ENCODE results near the gene TCF15. TPM values are rescaled to one million over a fixed set of nuclear protein-coding genes. Genes with fewer than 3 reads are reported as not detected.

The TCF15 gene
- total and polyA plus RNA-seq, 11 donors: 5.8 to 18.0 (median 10.0) TPM

DNA sequence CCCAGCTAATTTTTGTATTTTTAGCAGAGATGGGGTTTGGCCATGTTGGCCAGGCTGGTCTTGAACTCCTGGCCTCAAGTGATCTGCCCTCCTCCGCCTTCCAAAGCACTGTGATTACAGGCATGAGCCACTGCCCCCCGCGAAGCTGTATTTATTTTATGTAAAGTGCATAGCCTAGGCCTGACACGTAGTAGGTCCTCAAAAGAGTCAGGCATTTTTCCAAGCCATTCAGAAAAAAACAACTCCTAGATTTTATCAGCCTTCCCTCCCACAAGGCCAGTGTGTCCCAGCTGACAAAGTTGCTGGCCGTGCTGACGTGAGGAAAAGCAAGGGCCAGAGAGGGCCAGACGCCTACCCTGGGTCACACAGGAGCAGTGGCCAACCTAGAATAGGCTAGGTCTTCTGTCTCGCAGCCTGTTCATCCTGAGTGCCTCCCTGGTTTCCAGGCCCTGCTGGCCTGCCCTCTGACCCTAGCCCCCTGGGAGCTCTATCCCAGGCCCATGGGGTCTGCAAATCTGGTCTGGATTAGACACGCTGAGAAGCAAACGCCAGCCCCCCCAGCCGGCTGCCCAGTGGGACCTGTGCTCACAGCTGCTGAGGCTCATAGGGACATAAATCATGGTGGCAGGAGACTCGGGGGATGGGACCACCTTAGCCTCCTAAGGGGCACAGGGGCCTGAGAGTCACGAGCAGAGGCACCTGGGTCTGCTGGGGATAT is 11.8 kb downstream of the TCF15 start:
- 67 to 71% (median 68%) methylated on average over 8 to 13 of the region's 13 CpGs for whole genome bisulfite sequencing, 4 donors

DNA sequence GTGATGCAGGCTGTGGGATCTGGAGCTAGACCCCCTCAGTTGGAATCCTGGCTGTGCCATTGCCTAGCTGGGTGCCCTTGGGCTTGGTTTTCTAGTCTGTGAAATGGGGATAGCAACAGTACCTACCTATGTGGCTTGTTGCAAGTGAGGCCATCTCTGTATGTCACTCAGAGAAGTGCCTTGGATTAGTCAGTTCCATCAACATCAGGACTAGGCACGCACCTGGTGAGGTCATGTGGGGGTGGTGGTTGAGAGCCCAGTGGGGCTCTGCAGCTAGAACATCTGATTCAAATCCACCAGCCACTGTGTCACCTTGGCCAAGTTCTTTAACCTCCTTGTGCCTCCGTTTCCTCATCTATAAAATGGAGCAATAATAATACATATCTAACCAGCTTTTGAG is 12.5 kb downstream of the TCF15 start:
- TF ChIP-seq, protein P1, sequence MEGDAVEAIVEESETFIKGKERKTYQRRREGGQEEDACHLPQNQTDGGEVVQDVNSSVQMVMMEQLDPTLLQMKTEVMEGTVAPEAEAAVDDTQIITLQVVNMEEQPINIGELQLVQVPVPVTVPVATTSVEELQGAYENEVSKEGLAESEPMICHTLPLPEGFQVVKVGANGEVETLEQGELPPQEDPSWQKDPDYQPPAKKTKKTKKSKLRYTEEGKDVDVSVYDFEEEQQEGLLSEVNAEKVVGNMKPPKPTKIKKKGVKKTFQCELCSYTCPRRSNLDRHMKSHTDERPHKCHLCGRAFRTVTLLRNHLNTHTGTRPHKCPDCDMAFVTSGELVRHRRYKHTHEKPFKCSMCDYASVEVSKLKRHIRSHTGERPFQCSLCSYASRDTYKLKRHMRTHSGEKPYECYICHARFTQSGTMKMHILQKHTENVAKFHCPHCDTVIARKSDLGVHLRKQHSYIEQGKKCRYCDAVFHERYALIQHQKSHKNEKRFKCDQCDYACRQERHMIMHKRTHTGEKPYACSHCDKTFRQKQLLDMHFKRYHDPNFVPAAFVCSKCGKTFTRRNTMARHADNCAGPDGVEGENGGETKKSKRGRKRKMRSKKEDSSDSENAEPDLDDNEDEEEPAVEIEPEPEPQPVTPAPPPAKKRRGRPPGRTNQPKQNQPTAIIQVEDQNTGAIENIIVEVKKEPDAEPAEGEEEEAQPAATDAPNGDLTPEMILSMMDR (IDR thresholded peaks at IDR 0.05): no peak
- no peak for TF ChIP-seq POLR2A (IDR thresholded peaks at IDR 0.05)
- Histone ChIP-seq H3K27me3 (no peaks in the 10 kb centered on the region), H3K9me3 (no peaks in the 10 kb centered on the region), H3K27ac (peak overlapping the region in 3 of 12 donors; percentile 51 to 94 (median 82)), H3K4me1 (peaks cover 3 to 50% (median 23%) of the 10 kb centered on the region in 12 donors), H3K36me3 (no peaks in the 10 kb centered on the region), H3K4me3 (no peak overlapping the region)
- ATAC-seq (no peak), DNase-seq (no peak)
- WGBS, 4 donors: 90 to 100% (median 96%) methylated on average over 2 of the region's 2 CpGs
- intact Hi-C loops (cut with DNase I): no loop called here

More for the DNA sequence above, 11.8 kb downstream of the TCF15 start:
- ATAC-seq (no peak), DNase-seq (peak in 2 of 5 donors; percentile 67 to 70)
- Histone ChIP-seq H3K9me3 (no peaks in the 10 kb centered on the region), H3K4me3 (no peak overlapping the region), H3K27me3 (no peaks in the 10 kb centered on the region), H3K27ac (peak overlapping the region in 6 of 12 donors; percentile 37 to 83 (median 48)), H3K36me3 (peaks cover 0 to 2% (median 0%) of the 10 kb centered on the region in 9 donors), H3K4me1 (peaks cover 9 to 57% (median 31%) of the 10 kb centered on the region in 12 donors)
- TF ChIP-seq, protein P1 (IDR thresholded peaks at IDR 0.05): no peak
- no peak for TF ChIP-seq POLR2A (IDR thresholded peaks at IDR 0.05)
- intact Hi-C loops (cut with DNase I): no loop called here

DNA sequence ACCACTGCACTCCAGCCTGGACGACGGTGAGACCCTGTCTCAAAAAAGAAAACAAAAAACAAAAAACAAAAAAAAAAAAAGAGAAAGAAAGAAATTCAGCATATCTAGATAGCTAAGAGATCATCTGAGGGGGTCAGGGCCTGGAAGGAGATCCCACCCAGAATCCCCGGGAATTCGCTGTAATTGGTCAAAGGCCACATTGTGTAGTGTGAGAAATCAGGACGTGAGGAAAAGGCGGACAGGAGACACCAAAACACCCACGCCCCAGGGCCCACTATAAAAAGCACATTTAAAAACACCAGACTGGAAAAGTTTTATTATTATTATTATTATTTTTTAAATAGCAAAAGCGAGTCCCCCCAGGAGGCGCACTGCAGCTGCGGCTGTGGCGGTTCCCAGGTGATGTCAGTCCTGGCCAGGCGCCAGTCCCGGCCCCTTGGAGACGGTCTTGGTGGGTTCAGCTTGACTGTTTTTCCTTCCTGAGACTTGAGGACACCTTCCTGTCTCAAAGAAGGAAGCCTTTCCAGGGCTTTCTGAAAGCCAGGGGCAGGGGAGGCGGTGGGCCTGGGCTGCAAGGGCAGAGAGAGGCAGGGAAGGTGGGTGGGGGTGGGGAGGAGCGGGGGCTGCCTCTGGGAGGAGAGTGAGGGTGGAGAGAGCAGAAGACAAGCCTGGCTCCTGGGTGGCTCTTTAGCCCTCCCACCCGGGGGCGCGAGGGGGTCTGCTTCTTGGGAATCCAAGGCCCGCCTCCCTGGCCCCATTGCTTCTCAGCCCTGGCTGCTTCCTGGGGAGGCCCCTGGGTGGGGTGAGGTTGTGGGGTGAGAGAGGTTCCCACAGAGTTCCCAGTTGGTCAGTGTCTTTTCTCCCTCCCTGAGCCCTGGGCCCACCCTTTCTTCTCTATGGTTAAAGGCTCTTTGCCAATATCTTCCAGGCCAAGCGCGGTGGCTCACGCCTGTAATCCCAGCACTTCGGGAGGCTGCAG is 14.5 kb downstream of the TCF15 start:
- H3K27ac ChIP-seq: peak overlapping the region; percentile 42 to 94 (median 81)
- H3K9me3 ChIP-seq: no peaks in the 10 kb centered on the region
- ATAC-seq: peak; percentile 58 to 91 (median 68)
- H3K27me3 ChIP-seq: no peaks in the 10 kb centered on the region
- WGBS, 4 donors: 41 to 54% (median 49%) methylated on average over 22 to 24 of the region's 24 CpGs
- no peaks in the 10 kb centered on the region for H3K36me3 ChIP-seq
- no peak for TF ChIP-seq POLR2A (IDR thresholded peaks at IDR 0.05)
- TF ChIP-seq, protein P1 (IDR thresholded peaks at IDR 0.05): peak in 8 of 12 donors; percentile 20 to 60 (median 30)
- H3K4me3 ChIP-seq: peak overlapping the region in 3 of 12 donors; percentile 1 to 15 (median 6)
- peak; percentile 84 to 90 (median 90) for DNase-seq
- intact Hi-C loops (cut with DNase I): loop anchor here in 1 of 10 donors (2.0 kb wide), 1 partner anchor 23 kb away; no protein-coding TSS in a partner anchor
- peaks cover 0 to 32% (median 11%) of the 10 kb centered on the region in 12 donors for H3K4me1 ChIP-seq

Measured in heart left ventricle (tissue), 16 donors.